ENCODE results near the gene CCNA1. TPM values are rescaled to one million over a fixed set of nuclear protein-coding genes. Genes with fewer than 3 reads are reported as not detected.

Gene CCNA1
- total RNA-seq = 4.0 and 7.5 TPM in 2 replicates

GRCh38 chr13:36432106-36432544 lies at the start of gene CCNA1:
Gene CCNA1, plus strand, starts transcription at chr13:36432495. Its CDS starts 562 bp downstream, at chr13:36433057.

Other genes starting within 250 kb of the CCNA1 start
- gene SOHLH2, start 217.9 kb upstream of the CCNA1 start, total RNA-seq = not detected in 2 replicates
- gene CCDC169, start 134.7 kb upstream of the CCNA1 start, total RNA-seq = 0.90 TPM in 1 of 2 replicates, not detected in the other
- gene SPART, start 86.1 kb upstream of the CCNA1 start, total RNA-seq = 65.9 and 104 TPM in 2 replicates
- not detected in 2 replicates for gene SERTM1, start 241.5 kb downstream of the CCNA1 start, total RNA-seq

Data from cardiac atrium fibroblast (primary cell).